ENCODE measurements around the gene GJB2.
"Not testable (repeated sequence)": the region's sequence is repeated elsewhere in the genome, so short reads cannot be mapped to it uniquely, and the experiment has no call there.

DNA sequence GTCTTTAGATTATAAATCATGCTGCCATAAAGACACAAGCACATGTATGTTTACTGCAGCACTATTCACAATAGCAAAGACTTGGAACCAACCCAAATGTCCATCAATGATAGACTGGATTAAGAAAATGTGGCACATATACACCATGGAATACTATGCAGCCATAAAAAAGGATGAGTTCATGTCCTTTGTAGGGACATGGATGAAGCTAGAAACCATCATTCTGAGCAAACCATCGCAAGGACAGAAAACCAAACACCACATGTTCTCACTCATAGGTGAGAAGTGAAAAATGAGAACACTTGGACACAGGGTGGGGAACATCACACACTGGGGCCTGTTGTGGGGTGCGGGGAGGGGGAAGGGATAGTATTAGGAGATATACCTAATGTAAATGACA lies 39.4 kb downstream of the GJB2 start:
- not testable (repeated sequence) for TF ChIP-seq TCF4 (CRISPR knock-in tag; IDR thresholded peaks at IDR 0.05; ENCODE audit: borderline replicate concordance); ARNTL (CRISPR knock-in tag; IDR thresholded peaks at IDR 0.05; ENCODE audit: borderline replicate concordance, low read depth); ZNF70 (CRISPR knock-in tag; IDR thresholded peaks at IDR 0.05); OSR1 (CRISPR knock-in tag; IDR thresholded peaks at IDR 0.05); ZFP3 (CRISPR knock-in tag; IDR thresholded peaks at IDR 0.05); ZFP30 (CRISPR knock-in tag; IDR thresholded peaks at IDR 0.05)
